Subcutaneous adipose tissue (tissue), 4 donors: ENCODE measurements around the gene ZNF217. TPM values are rescaled to one million over a fixed set of nuclear protein-coding genes. Genes with fewer than 3 reads are reported as not detected.

Experiments
- CTCF ChIP-seq: fragments of 450-650 bp; IDR thresholded peaks from one replicate; pipeline ENCODE4 v1.5.1; 2016; ENCODE audit warnings: low read depth, mild to moderate bottlenecking, control low read depth, antibody characterized with exemption, moderate library complexity
- total RNA-seq, 4 donors: library from RNA; depleted of rRNA; stranded (reverse); fragments of >200 nt; gene quantifications; one replicate each; pipeline ENCODE4 v1.1.0, GENCODE V29; 2016

ZNF217 gene
- total RNA-seq, 4 donors from 2014 or later = 29.6 to 62.3 (median 36.7) TPM

DNA sequence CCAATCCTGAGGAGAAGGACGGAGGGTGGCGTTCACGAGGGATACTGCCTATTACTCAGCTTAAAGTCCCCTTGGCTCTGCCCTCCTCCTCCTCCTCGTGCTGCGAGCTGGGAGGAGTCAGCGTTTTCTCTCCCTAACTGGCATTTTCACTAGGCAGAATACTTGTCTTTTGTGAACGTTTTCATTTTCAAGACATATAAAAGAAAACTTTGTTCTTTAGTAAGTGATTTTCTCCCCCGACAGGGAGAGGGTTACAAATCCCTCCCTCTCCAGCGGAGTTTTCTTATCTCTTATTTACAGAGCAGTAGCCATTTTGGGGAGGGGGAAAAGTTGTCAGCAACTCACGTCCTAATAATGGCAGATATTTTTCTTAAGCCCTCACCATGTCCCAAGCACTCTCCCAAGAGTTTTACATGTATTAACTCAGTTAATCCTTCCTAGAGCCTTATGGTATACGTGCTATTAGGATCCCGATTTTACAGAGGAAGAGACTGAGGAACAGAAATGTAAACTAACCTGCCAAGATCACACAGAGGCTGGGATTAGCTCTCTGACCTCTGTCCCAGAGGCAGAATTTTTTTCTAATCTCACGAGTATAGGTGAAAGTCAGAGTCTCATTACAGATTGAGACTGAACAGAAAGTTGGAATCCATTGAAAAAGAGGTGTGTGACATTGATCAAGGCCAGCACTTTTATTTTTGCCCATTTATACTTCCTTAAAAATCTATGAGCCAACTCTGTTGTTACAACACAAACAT is 30.0 kb upstream of the ZNF217 start:
- peak; percentile 63 for TF ChIP-seq CTCF

DNA sequence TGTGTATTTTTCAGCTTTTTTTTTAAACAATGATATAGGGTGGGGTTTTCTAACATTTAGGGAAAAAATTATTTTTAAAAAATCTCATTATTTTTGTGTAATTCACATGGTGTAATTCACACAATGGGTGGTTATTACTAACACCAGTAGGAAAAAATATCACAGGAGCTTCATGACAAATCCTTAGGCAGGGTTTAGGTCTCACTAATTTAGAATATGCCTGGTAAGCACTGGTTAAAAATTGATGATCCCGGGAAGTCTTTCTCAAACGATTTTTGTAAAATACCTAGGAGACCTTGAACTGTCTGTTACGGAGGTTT is 29.5 kb upstream of the ZNF217 start:
- TF ChIP-seq CTCF = no peak

DNA sequence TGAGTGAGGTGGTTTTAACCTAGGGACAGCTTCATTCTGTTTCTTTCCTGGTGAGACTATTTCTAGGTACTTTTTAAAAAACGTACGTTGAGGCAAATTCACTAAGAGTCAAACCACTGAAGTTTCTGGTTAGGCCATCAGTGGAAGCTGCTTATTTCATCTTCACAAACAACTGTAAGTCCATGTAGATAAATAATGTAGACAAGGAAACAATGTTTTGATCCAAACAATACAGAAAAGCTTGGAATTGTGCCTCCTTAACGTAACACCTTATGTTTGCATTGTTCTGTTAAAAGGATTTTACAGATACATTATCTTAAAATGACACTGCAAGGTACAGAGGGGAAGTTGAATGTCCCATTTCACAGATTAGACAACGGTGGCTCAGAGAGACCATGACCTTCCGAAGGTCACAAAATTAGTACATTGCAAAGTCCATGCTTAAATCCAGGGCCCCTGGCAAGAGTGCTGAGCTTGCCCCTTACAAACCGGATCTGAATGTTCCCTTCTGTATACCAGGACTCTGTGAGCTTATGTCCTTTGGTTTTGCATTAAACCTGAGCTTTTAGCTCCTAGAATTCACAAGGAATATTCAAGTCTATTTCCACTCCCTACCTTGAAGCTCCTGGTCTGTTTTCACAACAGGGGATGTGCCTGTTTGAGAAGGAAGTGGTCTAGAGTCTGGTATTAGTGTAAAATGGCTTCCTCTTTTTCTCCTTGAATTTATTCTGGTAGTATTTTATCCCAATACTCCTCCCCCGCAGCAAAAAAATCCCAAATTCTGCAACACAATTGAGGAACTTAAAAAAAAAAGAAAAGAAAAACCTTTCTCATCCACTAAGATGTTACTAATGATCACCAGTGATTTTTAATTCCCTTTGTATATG is 28.9 kb upstream of the ZNF217 start:
- TF ChIP-seq CTCF = peak; percentile 95

DNA sequence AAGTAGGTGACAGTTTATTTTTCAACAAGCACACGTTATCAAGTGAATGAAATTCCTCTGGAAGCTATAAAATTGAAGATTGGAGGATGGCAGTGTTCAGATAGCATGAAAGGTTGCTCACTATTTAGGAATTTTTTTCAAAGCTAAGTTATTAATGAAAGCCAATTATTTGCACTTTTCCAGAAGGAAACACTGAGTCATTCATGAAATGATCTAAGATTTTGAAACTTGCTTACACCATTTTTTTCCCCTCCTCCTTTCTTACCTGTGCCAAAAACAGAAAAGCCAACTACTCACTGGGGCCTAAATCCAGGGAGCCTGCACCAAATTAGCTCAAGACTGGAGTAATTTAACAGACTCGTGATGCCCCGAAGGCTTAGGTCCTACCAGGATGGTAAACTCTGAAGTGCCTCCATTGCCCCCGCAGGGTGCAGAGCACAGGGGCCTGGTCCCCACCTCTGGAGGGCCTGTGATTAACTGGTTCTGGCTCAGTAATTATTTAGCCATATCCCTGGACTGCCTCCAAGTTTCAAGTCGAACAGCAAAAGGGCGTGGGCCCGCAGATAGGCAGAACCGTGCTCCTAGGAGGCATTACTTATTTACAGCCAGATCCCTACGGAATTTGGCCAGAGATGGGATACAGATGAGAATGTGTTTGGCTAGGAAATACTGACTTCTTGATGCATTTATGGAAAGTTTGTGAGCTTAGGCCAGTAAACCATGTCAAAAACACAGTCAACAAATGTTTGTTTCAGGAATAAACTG is 28.0 kb upstream of the ZNF217 start:
- peak; percentile 56 for TF ChIP-seq CTCF

GRCh38 chr20:53617791-53618489 is 24.3 kb upstream of the ZNF217 start:
- TF ChIP-seq CTCF = no peak

- peak; percentile 19 for TF ChIP-seq CTCF
Observed at GRCh38 chr20:53613748-53614147, 20.1 kb upstream of the ZNF217 start.
